Fibroblast of peridontal ligament (primary cell): ENCODE results near the gene COL6A2.

Source experiments
- DNase-seq: peaks from one replicate; pipeline ENCODE4 v3.0.0-alpha.2; 2010; ENCODE audit errors: extremely low read depth

COL6A2 gene

GRCh38 chr21:46113497-46114176, 15.7 kb downstream of the COL6A2 start:
- no peak for DNase-seq

- DNase-seq: no peak
These were observed 17.1 kb downstream of the COL6A2 start for GRCh38 chr21:46114963-46115362.

- DNase-seq: no peak
These were observed 17.7 kb downstream of the COL6A2 start for GRCh38 chr21:46115441-46116188.

- DNase-seq: no peak
These were observed 18.4 kb downstream of the COL6A2 start for GRCh38 chr21:46116189-46116775.

- DNase-seq: peak; percentile 47
These were observed 19.1 kb downstream of the COL6A2 start for GRCh38 chr21:46116776-46117585.

GRCh38 chr21:46117586-46118315, 19.8 kb downstream of the COL6A2 start:
- DNase-seq: no peak

- DNase-seq: no peak
These were observed 20.6 kb downstream of the COL6A2 start for GRCh38 chr21:46118316-46119143.

- no peak for DNase-seq
These were observed 21.3 kb downstream of the COL6A2 start for GRCh38 chr21:46119144-46119636.

- DNase-seq: no peak
These were observed 21.8 kb downstream of the COL6A2 start for GRCh38 chr21:46119637-46120271.

GRCh38 chr21:46120301-46121285, 22.7 kb downstream of the COL6A2 start:
- DNase-seq: no peak

GRCh38 chr21:46121286-46122221, 23.6 kb downstream of the COL6A2 start:
- DNase-seq: no peak

- DNase-seq: peak; percentile 57
These were observed 24.3 kb downstream of the COL6A2 start for GRCh38 chr21:46122237-46122671.

- no peak for DNase-seq
These were observed 25.1 kb downstream of the COL6A2 start for GRCh38 chr21:46122758-46123683.

- DNase-seq: no peak
These were observed 26.4 kb downstream of the COL6A2 start for GRCh38 chr21:46124083-46124925.
